ENCODE measurements around the gene ZDHHC22.

- TF ChIP-seq CTCF (IDR thresholded peaks at IDR 0.05) (no peak), POLR2AphosphoS5 (IDR thresholded peaks at IDR 0.05) (no peak)
These were observed 45.5 kb upstream of the ZDHHC22 start for GRCh38 chr14:77186911-77187648.
